Right cardiac atrium (tissue), 5 donors: ENCODE results near the gene TTC22. TPM values are rescaled to one million over a fixed set of nuclear protein-coding genes. Genes with fewer than 3 reads are reported as not detected.

Experiments used
- ATAC-seq, 2 donors: fragments of 200-7000 bp; cut with Tn5 transposase; one replicate each; pipeline versions ENCODE4 v1.8.0 to v1.9.1; 2020; ENCODE audit warnings: moderate library complexity in 2 of 2, mild to moderate bottlenecking in 1 of 2
- DNase-seq, 3 donors: peaks; one replicate each; pipeline ENCODE4 v3.0.0-alpha.2; 2020
- H3K27ac ChIP-seq: one replicate; pipeline ENCODE4 v1.5.1; 2013; ENCODE audit warnings: mild to moderate bottlenecking, low read length, control low read depth, moderate library complexity
- H3K27me3 ChIP-seq: one replicate; pipeline ENCODE4 v1.6.1; 2013; ENCODE audit not compliant: control insufficient read depth, insufficient read depth
- H3K4me1 ChIP-seq: one replicate; pipeline ENCODE4 v1.6.1; 2013; ENCODE audit warnings: low read length; ENCODE audit not compliant: control insufficient read depth, insufficient read depth
- H3K4me3 ChIP-seq: one replicate; pipeline ENCODE4 v1.5.1; 2013; ENCODE audit warnings: low read length, control low read depth
- H3K9me3 ChIP-seq: one replicate; pipeline ENCODE4 v1.6.1; 2013; ENCODE audit warnings: low read length; ENCODE audit not compliant: control insufficient read depth
- WGBS: extraction: QIAGEN DNeasy Blood & Tissue Kit; methylation state at CpG from one replicate; pipeline ENCODE4 v1.1.7; 2013; 5-methylcytosine and 5-hydroxymethylcytosine counted together
- intact Hi-C, 4 donors: fragments of 100-400 bp; cut with DNase I; formaldehyde crosslinking; loops; one replicate each; pipeline versions ENCODE4 v1.11.0 to v1.14.0; 2022 to 2023
- polyA plus RNA-seq: library from polyadenylated mRNA; stranded (reverse); fragments of 200-250 nt; gene quantifications from one replicate; pipeline ENCODE4 v1.2.3, GENCODE V29; 2013
- total RNA-seq, 4 donors: library from RNA; stranded (reverse); fragmentation: NEBNext Ultra II Directional; extraction: Animal tissue kit (Norgen Biotek cat#: 25700); gene quantifications; one replicate each; pipeline ENCODE4 v1.2.1, GENCODE V29; 2021
- donor health status: healthy with polysubstance abuse.
- donor health status: DM: no; HTN: yes; CAD: no.
- donor health status: DM: no; HTN: no; CAD: no.
- donor health status: DM: no; HTN: yes; CAD: no; lungs with severe emphysema.
- donor health status: DM: yes; HTN: yes; CAD: no.

Gene TTC22
- total and polyA plus RNA-seq, 5 donors: 0.05 to 0.17 (median 0.07) TPM; not detected in 1

DNA sequence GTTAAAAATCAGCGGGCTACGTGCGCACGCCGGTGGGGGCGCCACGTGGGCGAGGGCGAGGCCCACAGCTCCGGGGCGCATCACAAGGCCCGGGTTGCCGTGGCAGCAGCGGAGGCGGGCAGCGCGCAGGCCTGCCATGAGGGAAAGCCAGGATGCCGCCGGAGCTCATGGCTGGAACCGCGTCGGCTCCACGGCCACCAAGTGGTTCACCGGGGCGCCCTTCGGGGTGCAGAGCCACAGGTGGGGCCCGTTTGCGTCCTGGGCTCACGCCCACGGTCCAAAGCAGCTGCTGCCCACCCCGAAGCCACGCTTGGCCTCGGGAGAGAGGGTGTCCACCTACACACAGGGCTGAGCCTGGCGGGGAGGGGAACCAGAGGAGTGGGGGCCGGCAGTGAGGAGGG, 4.9 kb upstream of the TTC22 start:
- intact Hi-C loops: loop anchor here in 3 of 4 donors (10.0 kb wide), 3 partner anchors 311 to 931 kb away; no protein-coding TSS in a partner anchor
- DNase-seq (no peak), ATAC-seq (no peak)
- Histone ChIP-seq H3K4me1 (no peaks in the 10 kb centered on the region), H3K4me3 (no peak overlapping the region), H3K9me3 (no peaks in the 10 kb centered on the region), H3K27ac (no peak overlapping the region), H3K27me3 (no peaks in the 10 kb centered on the region)
- WGBS: 75% methylated on average over 35 of the region's 35 CpGs

DNA sequence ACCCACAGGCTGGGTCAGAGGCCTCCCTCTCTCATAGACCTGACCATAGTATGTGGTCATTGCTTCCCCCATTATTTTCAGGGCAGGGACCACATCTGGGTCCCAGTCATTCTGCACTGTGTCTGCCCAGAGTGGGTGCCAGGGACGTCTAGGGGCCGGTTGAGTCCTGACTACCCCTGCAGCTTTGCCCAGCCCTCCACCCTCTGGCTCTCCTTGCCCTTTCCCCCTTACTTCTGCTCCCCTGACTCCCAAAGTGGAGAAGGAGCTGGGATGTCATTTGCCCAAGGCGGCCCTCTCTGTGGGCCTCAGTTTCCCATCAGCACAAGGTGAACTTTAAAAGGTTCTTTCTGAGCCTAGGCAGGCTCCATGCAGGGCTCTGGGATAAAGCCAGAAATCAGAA, 4.3 kb upstream of the TTC22 start:
- Histone ChIP-seq H3K27me3 (no peaks in the 10 kb centered on the region), H3K4me3 (no peak overlapping the region), H3K27ac (no peak overlapping the region), H3K4me1 (no peaks in the 10 kb centered on the region), H3K9me3 (no peaks in the 10 kb centered on the region)
- ATAC-seq (no peak), DNase-seq (no peak)
- WGBS: 84% methylated on average over 3 of the region's 3 CpGs
- intact Hi-C loops: loop anchor here in 3 of 4 donors (10.0 kb wide), 3 partner anchors 311 to 931 kb away; no protein-coding TSS in a partner anchor

DNA sequence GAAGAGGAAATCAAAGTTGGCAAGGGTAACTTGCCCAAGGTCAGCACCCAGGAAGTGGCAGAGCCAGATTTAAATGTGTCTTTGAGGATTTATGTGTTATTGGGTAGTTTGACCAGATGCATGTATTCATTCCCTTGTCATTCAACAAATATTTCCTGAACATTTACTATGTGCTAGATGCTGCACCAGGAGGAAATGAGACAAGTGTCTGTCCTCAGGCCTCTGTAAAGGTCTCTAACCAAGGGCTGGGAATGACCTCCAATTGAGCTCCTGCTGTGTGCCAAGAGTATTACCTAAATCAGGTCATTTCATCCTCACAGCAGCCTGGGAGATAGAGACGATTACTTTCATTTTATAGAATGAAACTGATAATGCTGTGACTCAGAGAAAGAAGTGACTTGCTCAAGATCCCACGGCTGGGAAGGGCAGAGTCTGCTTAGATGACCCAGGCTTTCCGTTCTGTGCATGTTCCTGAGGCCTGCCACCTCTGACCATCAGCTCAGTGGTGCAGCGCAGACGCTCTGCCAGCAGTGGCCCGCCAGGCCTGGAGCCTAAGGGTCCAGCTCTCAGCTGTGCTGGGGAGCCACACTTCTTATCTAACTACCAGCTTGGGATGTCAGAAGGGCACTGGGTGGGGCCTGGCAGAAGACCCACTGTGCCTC, 3.5 kb upstream of the TTC22 start:
- H3K4me3 ChIP-seq: no peak overlapping the region
- 87% methylated on average over 6 of the region's 6 CpGs for WGBS
- H3K27me3 ChIP-seq: no peaks in the 10 kb centered on the region
- intact Hi-C loops: loop anchor here in 3 of 4 donors (10.0 kb wide), 3 partner anchors 310 to 930 kb away; no protein-coding TSS in a partner anchor
- H3K27ac ChIP-seq: no peak overlapping the region
- DNase-seq (no peak), ATAC-seq (no peak)
- H3K4me1 ChIP-seq: no peaks in the 10 kb centered on the region
- H3K9me3 ChIP-seq: no peaks in the 10 kb centered on the region

DNA sequence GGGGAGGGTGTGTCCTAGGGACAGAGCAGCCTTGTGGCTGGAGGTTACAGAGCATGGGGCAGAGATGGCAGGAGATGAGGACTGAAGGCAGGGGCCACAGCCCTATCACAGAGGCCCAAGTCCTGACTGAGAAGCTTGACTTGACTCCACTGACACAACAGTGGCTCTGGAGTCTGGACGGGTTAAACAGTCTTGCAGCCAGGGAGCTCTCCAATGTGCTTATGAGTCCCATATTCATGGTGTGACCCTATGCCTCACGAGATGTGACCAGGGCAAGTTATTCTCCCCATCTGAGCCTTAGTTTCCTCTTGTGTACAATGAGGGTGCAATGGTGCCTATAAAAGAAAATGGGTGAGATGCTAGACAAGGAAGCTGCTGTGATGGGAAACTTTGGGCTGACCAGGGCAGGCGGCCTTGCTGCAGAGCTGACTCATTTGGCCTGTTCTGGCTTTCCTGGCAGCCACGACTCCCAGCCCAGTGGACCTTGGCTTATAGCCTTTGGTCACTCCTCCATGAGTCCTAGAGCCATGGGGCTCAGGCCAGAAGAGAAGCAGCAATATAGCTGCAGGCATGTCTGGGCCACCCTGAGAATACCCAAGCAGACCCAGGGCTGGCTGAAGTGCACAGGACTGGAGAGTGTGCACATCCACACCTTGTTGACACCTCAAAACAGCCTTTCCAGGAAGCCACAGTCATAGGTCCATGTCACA, 2.8 kb upstream of the TTC22 start:
- Histone ChIP-seq H3K4me1 (no peaks in the 10 kb centered on the region), H3K9me3 (no peaks in the 10 kb centered on the region), H3K27ac (no peak overlapping the region), H3K4me3 (no peak overlapping the region), H3K27me3 (no peaks in the 10 kb centered on the region)
- peak; percentile 67 to 69 for ATAC-seq
- peak; percentile 75 to 85 (median 77) for DNase-seq
- intact Hi-C loops: loop anchor here in 3 of 4 donors (10.0 kb wide), 3 partner anchors 309 to 929 kb away; no protein-coding TSS in a partner anchor
- WGBS: 47% methylated on average over 4 of the region's 4 CpGs

DNA sequence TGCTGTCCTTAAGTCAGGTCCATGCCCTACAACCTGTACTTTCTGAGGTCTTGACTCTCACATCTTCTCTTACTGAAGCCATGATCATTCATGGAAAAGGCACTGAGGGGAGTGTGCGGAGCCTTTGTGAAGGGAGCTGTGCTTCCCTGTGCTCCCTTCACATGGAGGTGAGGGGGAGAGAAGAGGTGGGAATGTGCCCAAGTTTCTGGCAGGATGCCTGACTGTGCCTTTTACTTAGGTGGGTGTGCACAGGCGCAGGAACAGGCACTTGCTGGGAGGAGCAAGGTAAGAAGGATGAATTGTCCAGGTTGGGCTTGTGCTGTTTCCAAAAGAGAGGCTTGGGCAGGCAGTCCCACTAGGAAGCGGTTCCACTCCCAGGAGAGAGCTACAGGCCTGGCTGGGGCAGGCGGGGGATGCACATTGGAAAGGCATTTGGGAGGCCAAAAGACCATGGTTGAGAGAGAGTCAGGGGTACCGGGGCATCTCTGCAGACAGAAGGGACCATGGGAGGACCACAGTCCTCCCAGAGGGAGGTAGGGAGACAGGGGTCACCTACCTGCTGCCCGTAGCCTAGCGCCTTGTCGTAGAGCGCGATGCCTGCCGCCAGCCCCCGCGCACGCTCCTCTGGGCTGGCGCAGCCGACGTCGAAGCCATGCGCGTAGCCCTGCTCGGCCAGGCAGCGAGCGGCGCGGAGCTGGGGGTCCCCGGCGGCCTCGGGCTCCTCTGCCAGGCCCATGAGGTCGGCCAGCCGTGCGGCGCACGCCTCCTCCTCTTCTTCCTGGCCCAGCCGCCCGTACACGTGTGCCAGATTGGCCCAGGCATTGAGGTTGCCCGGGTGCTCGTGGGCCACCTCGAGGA, 853 bp downstream of the TTC22 start:
- Histone ChIP-seq H3K4me3 (peak overlapping the region; percentile 26), H3K27ac (no peak overlapping the region), H3K9me3 (no peaks in the 10 kb centered on the region), H3K4me1 (no peaks in the 10 kb centered on the region), H3K27me3 (no peaks in the 10 kb centered on the region)
- WGBS: 29% methylated on average over 39 of the region's 39 CpGs
- ATAC-seq (no peak), DNase-seq (no peak)
- intact Hi-C loops: loop anchor here in 3 of 4 donors (10.0 kb wide), 3 partner anchors 305 to 925 kb away; no protein-coding TSS in a partner anchor

DNA sequence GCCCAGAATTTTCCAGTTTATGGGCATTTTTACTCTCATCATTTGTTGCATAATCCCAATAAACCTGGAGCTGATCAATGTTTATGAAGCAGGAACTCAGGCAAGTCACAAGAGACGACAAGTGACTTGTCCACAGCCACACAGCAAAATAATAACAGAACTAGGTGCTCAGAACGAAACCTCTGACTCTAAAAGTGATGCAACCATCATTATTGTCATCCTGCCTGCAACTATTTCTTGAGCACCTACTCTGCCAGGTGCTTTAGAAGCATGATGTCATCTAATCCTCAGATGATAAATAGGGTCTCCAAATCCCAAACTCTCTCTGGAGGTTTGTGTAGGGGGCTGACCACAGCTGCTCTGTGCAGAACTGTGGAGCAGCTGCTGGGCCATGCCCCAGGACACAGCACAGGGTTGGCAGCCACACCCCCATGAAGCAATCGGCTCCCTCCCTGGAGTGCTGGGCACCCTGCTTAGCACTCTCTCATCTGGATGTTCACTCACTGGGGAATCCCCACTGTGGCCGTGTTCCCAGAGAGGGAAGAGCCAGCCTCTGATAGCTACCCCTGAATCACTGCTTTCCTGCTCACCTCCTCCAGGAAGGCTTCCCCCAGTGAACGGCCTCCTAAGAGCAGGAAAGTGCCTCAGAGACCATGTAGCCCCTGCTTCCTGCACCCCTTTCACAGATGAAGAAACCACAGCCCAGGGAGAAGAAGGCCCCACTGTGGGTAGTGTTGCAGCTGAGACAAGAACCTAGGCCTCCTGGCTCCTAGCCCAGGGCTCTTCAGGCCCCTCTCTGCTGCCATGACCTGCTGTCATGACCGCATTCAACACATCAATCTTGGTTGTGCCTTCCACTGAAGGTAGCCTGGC, 2.1 kb downstream of the TTC22 start:
- Histone ChIP-seq H3K4me1 (no peaks in the 10 kb centered on the region), H3K9me3 (no peaks in the 10 kb centered on the region), H3K27ac (no peak overlapping the region), H3K27me3 (no peaks in the 10 kb centered on the region), H3K4me3 (no peak overlapping the region)
- no peak for ATAC-seq
- WGBS: 61% methylated on average over 6 of the region's 6 CpGs
- intact Hi-C loops: no loop called here
- DNase-seq: no peak

DNA sequence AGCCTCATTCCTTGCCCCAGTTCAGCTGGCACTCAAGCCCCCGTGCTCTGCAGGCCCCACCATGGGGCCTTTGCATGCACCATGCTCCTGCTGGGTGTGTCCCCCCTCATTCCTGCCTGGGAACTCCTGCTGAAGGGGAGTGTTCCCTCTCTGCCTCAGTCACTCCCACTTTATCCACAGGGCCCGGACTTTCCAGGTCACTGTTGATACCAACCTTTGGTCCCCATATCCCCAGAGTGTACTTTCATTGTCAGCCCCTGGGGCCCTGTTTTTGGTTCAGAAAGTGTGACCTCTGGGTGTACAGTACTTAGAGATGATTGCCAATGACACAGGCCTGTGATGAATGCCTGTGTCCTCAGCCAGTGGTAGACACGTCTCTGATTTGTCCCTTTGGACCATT, 2.9 kb downstream of the TTC22 start:
- ATAC-seq: no peak
- intact Hi-C loops: no loop called here
- Histone ChIP-seq H3K27ac (no peak overlapping the region), H3K4me1 (no peaks in the 10 kb centered on the region), H3K9me3 (no peaks in the 10 kb centered on the region), H3K4me3 (no peak overlapping the region), H3K27me3 (no peaks in the 10 kb centered on the region)
- DNase-seq: no peak
- 64% methylated on average over 3 of the region's 3 CpGs for WGBS

DNA sequence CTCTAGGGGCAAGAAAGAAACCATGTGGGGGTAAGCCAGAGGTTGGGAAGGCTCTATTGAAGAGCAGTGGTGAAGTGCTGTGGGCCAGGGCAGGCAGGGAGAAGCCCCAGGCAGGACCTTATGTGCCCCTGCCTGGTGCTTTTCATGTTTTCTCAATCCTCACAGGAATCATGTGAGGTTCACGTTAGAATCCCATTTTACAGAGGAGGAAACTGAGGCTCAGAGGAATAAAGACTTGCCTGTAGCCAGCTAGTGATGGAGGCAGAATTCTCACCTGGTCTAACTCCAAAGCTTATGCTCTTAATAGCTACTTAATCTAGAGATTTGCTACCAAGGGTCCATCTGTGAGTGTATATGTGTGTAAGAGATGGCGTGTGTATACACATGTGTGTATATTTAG, 4.2 kb downstream of the TTC22 start:
- ATAC-seq (no peak), DNase-seq (no peak)
- WGBS: 88% methylated on average over 2 of the region's 2 CpGs
- Histone ChIP-seq H3K27me3 (no peaks in the 10 kb centered on the region), H3K4me1 (no peaks in the 10 kb centered on the region), H3K9me3 (no peaks in the 10 kb centered on the region), H3K4me3 (no peak overlapping the region), H3K27ac (no peak overlapping the region)
- intact Hi-C loops: no loop called here

DNA sequence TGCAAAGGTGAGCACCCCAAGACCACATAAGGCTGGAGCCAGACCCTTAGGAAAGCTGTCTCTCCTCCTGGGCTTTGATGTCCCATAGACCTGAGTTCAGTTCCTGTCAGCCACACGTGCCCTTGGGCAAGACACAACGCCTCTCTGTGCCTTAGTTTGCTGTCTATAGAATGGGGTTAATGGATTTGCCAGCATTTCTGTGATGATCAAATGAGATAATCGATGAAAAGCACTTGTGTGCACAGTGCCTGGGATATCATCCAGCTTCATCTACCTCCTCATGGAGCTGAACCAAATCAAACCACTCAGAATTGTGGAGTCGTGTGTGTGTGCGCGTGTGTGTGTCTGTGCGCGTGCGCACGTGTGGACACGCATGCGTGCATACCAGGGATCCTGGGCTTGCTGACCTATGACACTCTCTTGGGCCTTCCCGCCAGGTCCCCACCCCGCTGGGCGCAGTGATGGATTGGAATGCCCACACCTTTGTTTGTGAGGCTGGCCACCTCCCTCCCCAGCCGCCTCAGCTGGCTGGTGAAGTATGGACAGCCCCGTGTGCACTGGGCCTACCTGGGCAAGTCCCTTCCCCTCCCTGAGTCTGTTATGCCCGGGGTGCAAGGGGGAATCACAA, 5.2 kb downstream of the TTC22 start:
- 89% methylated on average over 18 of the region's 18 CpGs for WGBS
- Histone ChIP-seq H3K4me3 (no peak overlapping the region), H3K27ac (no peak overlapping the region), H3K27me3 (no peaks in the 10 kb centered on the region), H3K4me1 (no peaks in the 10 kb centered on the region), H3K9me3 (no peaks in the 10 kb centered on the region)
- no peak for DNase-seq
- peak in 1 of 2 donors; percentile 19 for ATAC-seq
- intact Hi-C loops: no loop called here

DNA sequence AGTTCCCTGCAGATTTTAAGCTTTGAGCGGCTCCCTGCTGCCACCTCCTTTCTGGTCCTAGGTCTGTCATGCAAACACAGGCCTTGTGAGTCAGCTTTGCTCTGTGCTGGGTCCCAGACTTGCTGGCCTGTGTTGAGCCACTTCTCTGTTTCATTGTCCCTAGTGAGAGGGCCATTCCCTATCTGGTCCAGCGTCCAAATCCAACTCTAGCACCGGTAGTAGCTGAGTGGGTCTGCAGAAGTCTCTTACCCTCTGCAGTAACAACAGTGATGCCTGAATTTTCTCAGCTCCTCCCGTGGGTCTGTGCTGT, 5.8 kb downstream of the TTC22 start:
- WGBS: 66% methylated on average over 4 of the region's 4 CpGs
- DNase-seq (no peak), ATAC-seq (no peak)
- no peak overlapping the region for H3K4me3 ChIP-seq
- intact Hi-C loops: no loop called here
- H3K27ac ChIP-seq: no peak overlapping the region
- no peaks in the 10 kb centered on the region for H3K27me3 ChIP-seq
- no peaks in the 10 kb centered on the region for H3K4me1 ChIP-seq
- H3K9me3 ChIP-seq: no peaks in the 10 kb centered on the region
